GM12864 (cell line): ENCODE data around the gene RDH5.

Experiments used
- DNase-seq: peaks from one replicate; pipeline ENCODE4 v3.0.0-alpha.2; 2011; ENCODE audit warnings: low read depth
- H3K4me3 ChIP-seq: 2 replicates; pipeline ENCODE4 v1.5.1; 2011; ENCODE audit warnings: mild to moderate bottlenecking, low read depth, low read length, control low read depth
- CTCF ChIP-seq: IDR thresholded peaks from 2 replicates; pipeline ENCODE4 v1.5.1; 2011; ENCODE audit warnings: low read depth, mild to moderate bottlenecking, moderate library complexity, low read length, control low read depth, inconsistent platforms; ENCODE audit errors: missing control alignments

The RDH5 gene

GRCh38 chr12:55687746-55688145 lies 32.4 kb upstream of the RDH5 start:
- no peak for DNase-seq
- no peak for TF ChIP-seq CTCF
- no peak overlapping the region for H3K4me3 ChIP-seq

- no peak overlapping the region for H3K4me3 ChIP-seq
- DNase-seq: no peak
- TF ChIP-seq CTCF: no peak
Observed at GRCh38 chr12:55688716-55689655, 31.2 kb upstream of the RDH5 start.

GRCh38 chr12:55692631-55693322 lies 27.4 kb upstream of the RDH5 start:
- DNase-seq: no peak
- no peak for TF ChIP-seq CTCF
- H3K4me3 ChIP-seq: no peak overlapping the region

- H3K4me3 ChIP-seq: no peak overlapping the region
- no peak for DNase-seq
- no peak for TF ChIP-seq CTCF
Observed at GRCh38 chr12:55693323-55694187, 26.6 kb upstream of the RDH5 start.

- no peak overlapping the region for H3K4me3 ChIP-seq
- no peak for DNase-seq
- TF ChIP-seq CTCF: no peak
Observed at GRCh38 chr12:55694188-55694515, 26.0 kb upstream of the RDH5 start.

GRCh38 chr12:55694651-55695050 lies 25.5 kb upstream of the RDH5 start:
- no peak overlapping the region for H3K4me3 ChIP-seq
- TF ChIP-seq CTCF: no peak
- DNase-seq: no peak
